OCI-LY3 (cell line): Measurements from ENCODE around the gene ZNF836.

Source experiments
- EZH2phosphoT487 ChIP-seq: fragments of 200-600 bp; shearing (Covaris generic); IDR thresholded peaks from 2 replicates; pipeline ENCODE4 v1.6.1; 2018; ENCODE audit warnings: antibody characterized with exemption, mixed run types, low read depth
- TF ChIP-seq, protein P1 (sequence below): fragments of 200-600, 300-600 bp; sonication (generic); IDR thresholded peaks from 2 replicates; pipeline ENCODE4 v1.5.1; 2014; ENCODE audit warnings: antibody characterized with exemption, low read length, low read depth

DNA sequence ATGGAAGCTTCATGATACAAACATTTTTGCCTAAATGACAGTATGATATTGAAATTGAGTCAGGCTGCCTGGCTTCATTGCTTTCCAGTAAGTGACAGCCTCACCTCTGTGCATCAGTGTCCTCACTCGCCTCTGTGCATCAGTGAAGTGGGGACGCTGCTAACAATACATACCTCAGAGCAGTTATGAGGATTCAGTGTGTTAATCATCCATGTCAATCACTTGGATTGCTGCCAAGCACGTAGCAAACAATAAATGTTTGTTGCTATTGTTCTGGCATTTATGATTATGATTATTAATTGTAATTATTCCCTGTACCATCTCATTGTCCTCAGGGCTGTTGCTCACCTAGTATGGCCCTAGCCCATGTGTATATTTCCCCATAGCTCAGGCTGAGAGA is 27.3 kb upstream of the ZNF836 start:
- TF ChIP-seq, protein P1, sequence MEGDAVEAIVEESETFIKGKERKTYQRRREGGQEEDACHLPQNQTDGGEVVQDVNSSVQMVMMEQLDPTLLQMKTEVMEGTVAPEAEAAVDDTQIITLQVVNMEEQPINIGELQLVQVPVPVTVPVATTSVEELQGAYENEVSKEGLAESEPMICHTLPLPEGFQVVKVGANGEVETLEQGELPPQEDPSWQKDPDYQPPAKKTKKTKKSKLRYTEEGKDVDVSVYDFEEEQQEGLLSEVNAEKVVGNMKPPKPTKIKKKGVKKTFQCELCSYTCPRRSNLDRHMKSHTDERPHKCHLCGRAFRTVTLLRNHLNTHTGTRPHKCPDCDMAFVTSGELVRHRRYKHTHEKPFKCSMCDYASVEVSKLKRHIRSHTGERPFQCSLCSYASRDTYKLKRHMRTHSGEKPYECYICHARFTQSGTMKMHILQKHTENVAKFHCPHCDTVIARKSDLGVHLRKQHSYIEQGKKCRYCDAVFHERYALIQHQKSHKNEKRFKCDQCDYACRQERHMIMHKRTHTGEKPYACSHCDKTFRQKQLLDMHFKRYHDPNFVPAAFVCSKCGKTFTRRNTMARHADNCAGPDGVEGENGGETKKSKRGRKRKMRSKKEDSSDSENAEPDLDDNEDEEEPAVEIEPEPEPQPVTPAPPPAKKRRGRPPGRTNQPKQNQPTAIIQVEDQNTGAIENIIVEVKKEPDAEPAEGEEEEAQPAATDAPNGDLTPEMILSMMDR, result no peak
- TF ChIP-seq EZH2phosphoT487, result no peak
